Measurements from ENCODE around the gene MED9. TPM values are rescaled to one million over a fixed set of nuclear protein-coding genes. Genes with fewer than 3 reads are reported as not detected.

The MED9 gene
- total RNA-seq, 1 donor from 2014 or later: 19.3 TPM

- Mint-ChIP-seq H3K4me3 (no peak overlapping the region), H3K9me3 (peaks cover 5% of the 10 kb centered on the region), H3K36me3 (no peaks in the 10 kb centered on the region), H3K4me1 (ENCODE audit: unreplicated experiment) (peaks cover 21% of the 10 kb centered on the region), H3K27me3 (peaks cover 3% of the 10 kb centered on the region), H3K27ac (no peak overlapping the region)
- DNase-seq (ENCODE audit: extremely low spot score, unreplicated experiment): no peak
- no peak for TF ChIP-seq CTCF (conservative IDR thresholded peaks at IDR 0.05)
These were observed 33.6 kb upstream of the MED9 start for GRCh38 chr17:17443173-17443572.

GRCh38 chr17:17445296-17445924 lies 31.4 kb upstream of the MED9 start:
- no peaks in the 10 kb centered on the region for H3K36me3 Mint-ChIP-seq
- peaks cover 3% of the 10 kb centered on the region for H3K27me3 Mint-ChIP-seq
- no peak for TF ChIP-seq CTCF (conservative IDR thresholded peaks at IDR 0.05)
- H3K27ac Mint-ChIP-seq: peak overlapping the region; percentile 68
- no peaks in the 10 kb centered on the region for H3K9me3 Mint-ChIP-seq
- H3K4me3 Mint-ChIP-seq: no peak overlapping the region
- peaks cover 16% of the 10 kb centered on the region for H3K4me1 Mint-ChIP-seq (ENCODE audit: unreplicated experiment)
- no peak for DNase-seq (ENCODE audit: extremely low spot score, unreplicated experiment)

GRCh38 chr17:17445925-17446665 lies 30.7 kb upstream of the MED9 start:
- Mint-ChIP-seq H3K4me3 (no peak overlapping the region), H3K27ac (peak overlapping the region; percentile 68), H3K9me3 (no peaks in the 10 kb centered on the region), H3K27me3 (peaks cover 4% of the 10 kb centered on the region), H3K36me3 (no peaks in the 10 kb centered on the region), H3K4me1 (ENCODE audit: unreplicated experiment) (peaks cover 16% of the 10 kb centered on the region)
- DNase-seq (ENCODE audit: extremely low spot score, unreplicated experiment): no peak
- TF ChIP-seq CTCF (conservative IDR thresholded peaks at IDR 0.05): no peak

- H3K4me3 Mint-ChIP-seq: no peak overlapping the region
- H3K36me3 Mint-ChIP-seq: no peaks in the 10 kb centered on the region
- TF ChIP-seq CTCF (conservative IDR thresholded peaks at IDR 0.05): no peak
- no peak for DNase-seq (ENCODE audit: extremely low spot score, unreplicated experiment)
- H3K27ac Mint-ChIP-seq: peak overlapping the region; percentile 68
- H3K4me1 Mint-ChIP-seq (ENCODE audit: unreplicated experiment): peaks cover 16% of the 10 kb centered on the region
- H3K9me3 Mint-ChIP-seq: no peaks in the 10 kb centered on the region
- H3K27me3 Mint-ChIP-seq: peaks cover 6% of the 10 kb centered on the region
These were observed 30.1 kb upstream of the MED9 start for GRCh38 chr17:17446666-17447155.

- TF ChIP-seq CTCF (conservative IDR thresholded peaks at IDR 0.05): no peak
- H3K27me3 Mint-ChIP-seq: peaks cover 6% of the 10 kb centered on the region
- H3K27ac Mint-ChIP-seq: no peak overlapping the region
- no peak for DNase-seq (ENCODE audit: extremely low spot score, unreplicated experiment)
- H3K9me3 Mint-ChIP-seq: no peaks in the 10 kb centered on the region
- peaks cover 16% of the 10 kb centered on the region for H3K4me1 Mint-ChIP-seq (ENCODE audit: unreplicated experiment)
- H3K4me3 Mint-ChIP-seq: no peak overlapping the region
- no peaks in the 10 kb centered on the region for H3K36me3 Mint-ChIP-seq
These were observed 29.5 kb upstream of the MED9 start for GRCh38 chr17:17447264-17447663.
